Gastroesophageal sphincter (tissue), 3 donors: ENCODE measurements around the gene KIF26B.

ENCODE experiments used
- EP300 ChIP-seq: sonication (generic); formaldehyde crosslinking; IDR thresholded peaks from one replicate; pipeline ENCODE4 v1.6.1; 2017; ENCODE audit warnings: antibody characterized with exemption, mild to moderate bottlenecking
- POLR2A ChIP-seq, 2 donors: fragments of 450-650 bp; IDR thresholded peaks; one replicate each; pipeline ENCODE4 v1.6.1; 2017; ENCODE audit warnings: antibody characterized with exemption in 2 of 2, mild to moderate bottlenecking in 2 of 2, moderate library complexity in 1 of 2
- POLR2AphosphoS5 ChIP-seq: sonication (generic); formaldehyde crosslinking; IDR thresholded peaks from one replicate; pipeline ENCODE4 v1.6.1; 2017; ENCODE audit warnings: antibody characterized with exemption
- TF ChIP-seq, protein P1 (sequence below), 4 experiments: fragments of 200-600 bp in 2 of 4; fragments of 450-650 bp in 2 of 4; sonication (generic) in 1 of 4; IDR thresholded peaks; one replicate each; pipeline ENCODE4 v1.5.1; 2017 to 2019; ENCODE audit warnings: antibody characterized with exemption in 4 of 4, mild to moderate bottlenecking in 2 of 4, moderate library complexity in 2 of 4

DNA sequence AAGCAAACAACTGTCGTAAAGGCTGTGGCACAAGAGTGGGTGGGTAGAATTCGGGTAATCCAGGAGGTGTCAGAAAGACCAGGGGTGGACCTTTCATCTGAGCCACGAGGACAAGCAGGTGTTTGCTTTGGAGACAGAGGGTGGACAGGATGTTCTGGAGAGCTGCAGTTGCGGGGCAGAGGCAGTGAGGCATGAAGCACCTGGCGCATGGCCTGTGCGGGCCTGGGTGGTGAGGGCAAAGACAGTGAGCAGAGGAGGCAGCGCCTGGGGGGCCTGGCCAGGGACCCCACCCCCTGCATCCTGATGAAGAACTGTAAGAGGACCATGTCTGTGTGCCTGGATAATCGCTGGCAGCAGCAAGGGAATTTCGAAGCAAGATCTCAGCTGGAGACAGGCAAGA is 24.9 kb downstream of the KIF26B start:
- TF ChIP-seq POLR2A (IDR thresholded peaks at IDR 0.05) = no peak
- no peak for TF ChIP-seq EP300
- TF ChIP-seq, protein P1, sequence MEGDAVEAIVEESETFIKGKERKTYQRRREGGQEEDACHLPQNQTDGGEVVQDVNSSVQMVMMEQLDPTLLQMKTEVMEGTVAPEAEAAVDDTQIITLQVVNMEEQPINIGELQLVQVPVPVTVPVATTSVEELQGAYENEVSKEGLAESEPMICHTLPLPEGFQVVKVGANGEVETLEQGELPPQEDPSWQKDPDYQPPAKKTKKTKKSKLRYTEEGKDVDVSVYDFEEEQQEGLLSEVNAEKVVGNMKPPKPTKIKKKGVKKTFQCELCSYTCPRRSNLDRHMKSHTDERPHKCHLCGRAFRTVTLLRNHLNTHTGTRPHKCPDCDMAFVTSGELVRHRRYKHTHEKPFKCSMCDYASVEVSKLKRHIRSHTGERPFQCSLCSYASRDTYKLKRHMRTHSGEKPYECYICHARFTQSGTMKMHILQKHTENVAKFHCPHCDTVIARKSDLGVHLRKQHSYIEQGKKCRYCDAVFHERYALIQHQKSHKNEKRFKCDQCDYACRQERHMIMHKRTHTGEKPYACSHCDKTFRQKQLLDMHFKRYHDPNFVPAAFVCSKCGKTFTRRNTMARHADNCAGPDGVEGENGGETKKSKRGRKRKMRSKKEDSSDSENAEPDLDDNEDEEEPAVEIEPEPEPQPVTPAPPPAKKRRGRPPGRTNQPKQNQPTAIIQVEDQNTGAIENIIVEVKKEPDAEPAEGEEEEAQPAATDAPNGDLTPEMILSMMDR (IDR thresholded peaks at IDR 0.05) = no peak
- no peak for TF ChIP-seq POLR2AphosphoS5
